WTC11 (cell line): ENCODE measurements around the gene CSK. TPM values are rescaled to one million over a fixed set of nuclear protein-coding genes. Genes with fewer than 3 reads are reported as not detected.

Experiments
- ATAC-seq: fragments of 200-7000 bp; cut with Tn5 transposase; 2 replicates; pipeline ENCODE4 v1.10.0; 2021; ENCODE audit warnings: mild to moderate bottlenecking, moderate library complexity
- CTCF ChIA-PET: fragments of 300-600 bp; sonication (Branson Sonifier 250); formaldehyde crosslinking; loops from one replicate; lab custom pipeline; 2021; ENCODE audit warnings: antibody characterized with exemption; lab: Charles Lee
- POLR2A ChIA-PET: fragments of 350-600 bp; sonication (Branson Sonifier 250); formaldehyde crosslinking; loops from one replicate; lab custom pipeline; 2021; ENCODE audit warnings: antibody characterized with exemption; lab: Charles Lee
- DNase-seq: peaks from one replicate; pipeline ENCODE4 v3.0.0; 2021; ENCODE audit warnings: low spot score
- H3K27ac Mint-ChIP-seq: 2 replicates; pipeline ENCODE4 v1.8.0; 2021; ENCODE audit warnings: mixed read lengths
- H3K27me3 Mint-ChIP-seq: 2 replicates; pipeline ENCODE4 v1.8.0; 2021; ENCODE audit warnings: low read depth, mild to moderate bottlenecking, moderate library complexity, mixed read lengths
- H3K36me3 Mint-ChIP-seq: 2 replicates; pipeline ENCODE4 v1.8.0; 2021; ENCODE audit warnings: mixed read lengths
- H3K4me1 Mint-ChIP-seq: 2 replicates; pipeline ENCODE4 v1.8.0; 2022; ENCODE audit warnings: mixed read lengths
- H3K4me3 Mint-ChIP-seq: 2 replicates; pipeline ENCODE4 v1.8.0; 2021; ENCODE audit warnings: mild to moderate bottlenecking, moderate library complexity, mixed read lengths
- H3K9me3 Mint-ChIP-seq: 2 replicates; pipeline ENCODE4 v1.8.0; 2021; ENCODE audit warnings: mixed read lengths
- CBFB ChIP-seq: sonication (generic); formaldehyde crosslinking; IDR thresholded peaks from 2 replicates; pipeline ENCODE4 v1.8.1; 2022; ENCODE audit warnings: mild to moderate bottlenecking, low read depth, missing genetic modification reagents
- ELF4 ChIP-seq: sonication (generic); formaldehyde crosslinking; IDR thresholded peaks from 2 replicates; pipeline ENCODE4 v1.8.1; 2022; ENCODE audit warnings: low read depth, mild to moderate bottlenecking, moderate library complexity, missing genetic modification reagents
- FOXP1 ChIP-seq: sonication (generic); formaldehyde crosslinking; IDR thresholded peaks from 2 replicates; pipeline ENCODE4 v1.8.0; 2022; ENCODE audit warnings: missing genetic modification reagents, mild to moderate bottlenecking, moderate library complexity, borderline replicate concordance
- GRHL2 ChIP-seq: fragments of 250-450 bp; sonication (Bioruptor Pico); IDR thresholded peaks from 2 replicates; pipeline ENCODE4 v1.8.0; 2022; ENCODE audit warnings: mild to moderate bottlenecking, moderate library complexity; ENCODE audit not compliant: insufficient replicate concordance, severe bottlenecking
- GTF2I ChIP-seq: fragments of 250-450 bp; sonication (Bioruptor Pico); conservative IDR thresholded peaks from 2 replicates; pipeline ENCODE4 v1.4.0; 2021; ENCODE audit warnings: mild to moderate bottlenecking
- HMGA2 ChIP-seq: fragments of 250-450 bp; sonication (Bioruptor Pico); IDR thresholded peaks from 2 replicates; pipeline ENCODE4 v1.4.0; 2021; ENCODE audit warnings: mild to moderate bottlenecking, moderate library complexity
- JUN ChIP-seq: sonication (generic); formaldehyde crosslinking; IDR thresholded peaks from 2 replicates; pipeline ENCODE4 v1.8.0; 2023; ENCODE audit warnings: mild to moderate bottlenecking, missing genetic modification reagents
- KAT7 ChIP-seq: sonication (generic); formaldehyde crosslinking; IDR thresholded peaks from 2 replicates; pipeline ENCODE4 v1.8.1; 2023; ENCODE audit warnings: missing genetic modification reagents, mild to moderate bottlenecking, borderline replicate concordance
- MXD4 ChIP-seq: fragments of 250-450 bp; sonication (Bioruptor Pico); IDR thresholded peaks from 2 replicates; pipeline ENCODE4 v1.8.0; 2021; ENCODE audit warnings: mild to moderate bottlenecking, moderate library complexity, borderline replicate concordance
- MYBL2 ChIP-seq: sonication (generic); formaldehyde crosslinking; IDR thresholded peaks from 2 replicates; pipeline ENCODE4 v1.8.1; 2023; ENCODE audit warnings: mild to moderate bottlenecking, moderate library complexity, missing genetic modification reagents
- NFATC4 ChIP-seq: fragments of 250-450 bp; sonication (Bioruptor Pico); IDR thresholded peaks from 2 replicates; pipeline ENCODE4 v1.9.0; 2021; ENCODE audit warnings: mild to moderate bottlenecking
- NR2C2 ChIP-seq: sonication (generic); formaldehyde crosslinking; IDR thresholded peaks from 2 replicates; pipeline ENCODE4 v1.8.0; 2022; ENCODE audit warnings: mild to moderate bottlenecking, missing genetic modification reagents
- NR3C1 ChIP-seq: sonication (generic); formaldehyde crosslinking; conservative IDR thresholded peaks from 2 replicates; pipeline ENCODE4 v1.8.1; 2023; ENCODE audit warnings: low read depth, mild to moderate bottlenecking, missing genetic modification reagents
- PRRX2 ChIP-seq: fragments of 250-450 bp; sonication (Bioruptor Pico); IDR thresholded peaks from 2 replicates; pipeline ENCODE4 v1.8.0; 2021; ENCODE audit warnings: mild to moderate bottlenecking
- RORB ChIP-seq: fragments of 250-450 bp; sonication (Bioruptor Pico); IDR thresholded peaks from 2 replicates; pipeline ENCODE4 v1.9.0; 2021; ENCODE audit warnings: mild to moderate bottlenecking
- TCF7 ChIP-seq: sonication (generic); formaldehyde crosslinking; IDR thresholded peaks from 2 replicates; pipeline ENCODE4 v1.8.0; 2022; ENCODE audit warnings: mild to moderate bottlenecking, low read depth, missing genetic modification reagents, moderate library complexity
- ZNF121 ChIP-seq: sonication (generic); formaldehyde crosslinking; IDR thresholded peaks from 2 replicates; pipeline ENCODE4 v1.8.0; 2023; ENCODE audit warnings: missing genetic modification reagents
- ZNF138 ChIP-seq: sonication (generic); formaldehyde crosslinking; conservative IDR thresholded peaks from 2 replicates; pipeline ENCODE4 v1.8.1; 2022; ENCODE audit warnings: mild to moderate bottlenecking, moderate library complexity, missing genetic modification reagents
- ZNF232 ChIP-seq: sonication (generic); formaldehyde crosslinking; IDR thresholded peaks from 2 replicates; pipeline ENCODE4 v1.8.0; 2022; ENCODE audit warnings: mild to moderate bottlenecking, missing genetic modification reagents
- ZNF263 ChIP-seq: sonication (generic); formaldehyde crosslinking; IDR thresholded peaks from 2 replicates; pipeline ENCODE4 v1.8.1; 2022; ENCODE audit warnings: low read depth, mild to moderate bottlenecking, moderate library complexity, missing genetic modification reagents
- ZNF396 ChIP-seq: fragments of 250-450 bp; sonication (Bioruptor Pico); IDR thresholded peaks from 2 replicates; pipeline ENCODE4 v1.8.0; 2021; ENCODE audit warnings: mild to moderate bottlenecking, moderate library complexity, borderline replicate concordance
- ZNF671 ChIP-seq: fragments of 250-450 bp; sonication (Bioruptor Pico); IDR thresholded peaks from 2 replicates; pipeline ENCODE4 v1.8.0; 2021; ENCODE audit warnings: mild to moderate bottlenecking
- total RNA-seq: library from RNA; stranded (reverse); gene quantifications from 3 replicates; pipeline ENCODE4 v1.2.3, GENCODE V29; 2021
- TF ChIP-seq, protein P1 (sequence below): fragments of 250-450 bp; sonication (Bioruptor Pico); IDR thresholded peaks from 2 replicates; pipeline ENCODE4 v1.9.0; 2021; ENCODE audit warnings: mild to moderate bottlenecking
- TF ChIP-seq, protein P2 (sequence below): sonication (generic); formaldehyde crosslinking; IDR thresholded peaks from 2 replicates; pipeline ENCODE4 v1.8.0; 2022; ENCODE audit warnings: mild to moderate bottlenecking, missing genetic modification reagents
- TF ChIP-seq, protein P3 (sequence below): sonication (generic); formaldehyde crosslinking; IDR thresholded peaks from 2 replicates; pipeline ENCODE4 v1.8.1; 2022; ENCODE audit warnings: low read depth, mild to moderate bottlenecking, moderate library complexity, missing genetic modification reagents, borderline replicate concordance
- TF ChIP-seq, protein P4 (sequence below): sonication (generic); formaldehyde crosslinking; IDR thresholded peaks from 2 replicates; pipeline ENCODE4 v1.8.1; 2023; ENCODE audit warnings: mild to moderate bottlenecking, missing genetic modification reagents
- TF ChIP-seq, protein P5 (sequence below): sonication (generic); formaldehyde crosslinking; IDR thresholded peaks from 2 replicates; pipeline ENCODE4 v1.8.1; 2022; ENCODE audit warnings: mild to moderate bottlenecking, moderate library complexity, missing genetic modification reagents
- TF ChIP-seq, protein P6 (sequence below): sonication (generic); formaldehyde crosslinking; IDR thresholded peaks from 2 replicates; pipeline ENCODE4 v1.8.1; 2023; ENCODE audit warnings: mild to moderate bottlenecking, missing genetic modification reagents, moderate library complexity

Gene CSK
- total RNA-seq, 1 experiment from 2014 or later = 55.1 TPM

DNA sequence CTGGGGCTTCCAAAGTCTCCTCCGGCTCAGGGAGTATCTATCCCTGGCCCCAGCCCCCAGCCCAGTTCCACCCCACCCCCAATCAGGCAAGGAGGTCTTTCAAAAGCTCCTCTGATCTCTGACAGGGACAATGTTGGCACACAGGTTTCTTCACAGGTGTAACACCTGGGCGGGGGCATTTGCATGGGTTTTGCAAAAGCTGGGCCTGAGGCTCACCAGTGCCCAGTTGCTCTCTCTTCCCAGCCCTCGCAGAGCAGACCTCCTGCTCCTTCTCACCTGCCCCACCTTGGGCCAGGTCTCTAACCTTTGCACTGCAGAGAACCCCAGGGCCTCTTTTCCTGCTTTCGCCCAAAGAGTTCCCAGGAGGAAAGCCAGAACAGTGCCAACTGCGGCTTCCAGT lies 8.6 kb upstream of the CSK start (continued):
- TF ChIP-seq, protein P1, sequence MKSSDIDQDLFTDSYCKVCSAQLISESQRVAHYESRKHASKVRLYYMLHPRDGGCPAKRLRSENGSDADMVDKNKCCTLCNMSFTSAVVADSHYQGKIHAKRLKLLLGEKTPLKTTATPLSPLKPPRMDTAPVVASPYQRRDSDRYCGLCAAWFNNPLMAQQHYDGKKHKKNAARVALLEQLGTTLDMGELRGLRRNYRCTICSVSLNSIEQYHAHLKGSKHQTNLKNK = no peak
- TF ChIP-seq GRHL2 (CRISPR knock-in tag) = no peak

DNA sequence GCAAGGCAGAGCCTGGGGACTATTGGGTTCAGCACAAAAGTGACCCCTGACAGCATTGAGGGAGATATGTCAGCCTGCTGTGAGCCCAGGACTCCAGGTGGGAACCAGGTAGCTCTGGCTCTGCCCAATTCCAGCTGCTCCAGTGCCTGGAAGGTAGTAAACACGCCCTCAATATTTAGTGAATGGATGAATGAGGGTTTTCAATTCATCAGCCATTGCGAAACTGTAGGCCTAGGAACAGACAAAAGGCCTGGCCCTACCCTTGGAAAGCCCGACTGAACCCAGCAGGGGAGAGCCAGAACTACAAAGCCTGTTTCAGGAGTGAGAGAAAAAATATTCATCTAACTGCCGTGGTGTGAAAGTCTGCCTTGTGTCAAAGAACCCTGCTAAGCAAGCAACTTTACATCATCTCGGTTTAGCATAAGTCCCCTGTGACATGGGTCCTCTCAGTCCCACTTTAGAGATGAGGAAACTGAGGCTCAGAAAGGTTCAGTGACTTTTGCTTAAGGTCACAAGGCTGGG lies 8.1 kb upstream of the CSK start:
- POLR2A ChIA-PET = interaction anchor here (1.3 kb wide), 1 partner anchor 9 kb away, joined by 5 read pairs; no protein-coding TSS in a partner anchor
- ATAC-seq (no peak), DNase-seq (no peak)
- H3K27ac Mint-ChIP-seq = no peak overlapping the region; the same call in 1 of the 2 replicates
- H3K36me3 Mint-ChIP-seq = no peaks in the 10 kb centered on the region
- no peaks in the 10 kb centered on the region for H3K9me3 Mint-ChIP-seq
- CTCF ChIA-PET = interaction anchor here (0.7 to 12.6 kb wide), 7 partner anchors 10 to 152 kb away, joined by 3 to 409 read pairs (median 101); partner anchors contain the start of gene CSK
- H3K4me3 Mint-ChIP-seq = no peak overlapping the region
- peaks cover 18% of the 10 kb centered on the region for H3K27me3 Mint-ChIP-seq
- peaks cover 42% of the 10 kb centered on the region for H3K4me1 Mint-ChIP-seq
- TF ChIP-seq, protein P2, sequence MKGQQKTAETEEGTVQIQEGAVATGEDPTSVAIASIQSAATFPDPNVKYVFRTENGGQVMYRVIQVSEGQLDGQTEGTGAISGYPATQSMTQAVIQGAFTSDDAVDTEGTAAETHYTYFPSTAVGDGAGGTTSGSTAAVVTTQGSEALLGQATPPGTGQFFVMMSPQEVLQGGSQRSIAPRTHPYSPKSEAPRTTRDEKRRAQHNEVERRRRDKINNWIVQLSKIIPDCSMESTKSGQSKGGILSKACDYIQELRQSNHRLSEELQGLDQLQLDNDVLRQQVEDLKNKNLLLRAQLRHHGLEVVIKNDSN (CRISPR knock-in tag) = no peak
- no peak for TF ChIP-seq MYBL2 (CRISPR knock-in tag)
- no peak for TF ChIP-seq ZNF121 (CRISPR knock-in tag)
- no peak for TF ChIP-seq RORB
- no peak for TF ChIP-seq MXD4 (CRISPR knock-in tag)
- no peak for TF ChIP-seq ELF4 (CRISPR knock-in tag)
- no peak for TF ChIP-seq TCF7
- no peak for TF ChIP-seq ZNF232 (CRISPR knock-in tag)
- no peak for TF ChIP-seq NFATC4 (CRISPR knock-in tag)
- TF ChIP-seq PRRX2 = no peak
- TF ChIP-seq KAT7 = no peak
- TF ChIP-seq, protein P3, sequence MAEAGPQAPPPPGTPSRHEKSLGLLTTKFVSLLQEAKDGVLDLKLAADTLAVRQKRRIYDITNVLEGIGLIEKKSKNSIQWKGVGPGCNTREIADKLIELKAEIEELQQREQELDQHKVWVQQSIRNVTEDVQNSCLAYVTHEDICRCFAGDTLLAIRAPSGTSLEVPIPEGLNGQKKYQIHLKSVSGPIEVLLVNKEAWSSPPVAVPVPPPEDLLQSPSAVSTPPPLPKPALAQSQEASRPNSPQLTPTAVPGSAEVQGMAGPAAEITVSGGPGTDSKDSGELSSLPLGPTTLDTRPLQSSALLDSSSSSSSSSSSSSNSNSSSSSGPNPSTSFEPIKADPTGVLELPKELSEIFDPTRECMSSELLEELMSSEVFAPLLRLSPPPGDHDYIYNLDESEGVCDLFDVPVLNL = no peak
- TF ChIP-seq ZNF263 (CRISPR knock-in tag) = no peak
- TF ChIP-seq CBFB (CRISPR knock-in tag) = no peak
- TF ChIP-seq, protein P4, sequence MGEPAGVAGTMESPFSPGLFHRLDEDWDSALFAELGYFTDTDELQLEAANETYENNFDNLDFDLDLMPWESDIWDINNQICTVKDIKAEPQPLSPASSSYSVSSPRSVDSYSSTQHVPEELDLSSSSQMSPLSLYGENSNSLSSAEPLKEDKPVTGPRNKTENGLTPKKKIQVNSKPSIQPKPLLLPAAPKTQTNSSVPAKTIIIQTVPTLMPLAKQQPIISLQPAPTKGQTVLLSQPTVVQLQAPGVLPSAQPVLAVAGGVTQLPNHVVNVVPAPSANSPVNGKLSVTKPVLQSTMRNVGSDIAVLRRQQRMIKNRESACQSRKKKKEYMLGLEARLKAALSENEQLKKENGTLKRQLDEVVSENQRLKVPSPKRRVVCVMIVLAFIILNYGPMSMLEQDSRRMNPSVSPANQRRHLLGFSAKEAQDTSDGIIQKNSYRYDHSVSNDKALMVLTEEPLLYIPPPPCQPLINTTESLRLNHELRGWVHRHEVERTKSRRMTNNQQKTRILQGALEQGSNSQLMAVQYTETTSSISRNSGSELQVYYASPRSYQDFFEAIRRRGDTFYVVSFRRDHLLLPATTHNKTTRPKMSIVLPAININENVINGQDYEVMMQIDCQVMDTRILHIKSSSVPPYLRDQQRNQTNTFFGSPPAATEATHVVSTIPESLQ (CRISPR knock-in tag) = no peak

DNA sequence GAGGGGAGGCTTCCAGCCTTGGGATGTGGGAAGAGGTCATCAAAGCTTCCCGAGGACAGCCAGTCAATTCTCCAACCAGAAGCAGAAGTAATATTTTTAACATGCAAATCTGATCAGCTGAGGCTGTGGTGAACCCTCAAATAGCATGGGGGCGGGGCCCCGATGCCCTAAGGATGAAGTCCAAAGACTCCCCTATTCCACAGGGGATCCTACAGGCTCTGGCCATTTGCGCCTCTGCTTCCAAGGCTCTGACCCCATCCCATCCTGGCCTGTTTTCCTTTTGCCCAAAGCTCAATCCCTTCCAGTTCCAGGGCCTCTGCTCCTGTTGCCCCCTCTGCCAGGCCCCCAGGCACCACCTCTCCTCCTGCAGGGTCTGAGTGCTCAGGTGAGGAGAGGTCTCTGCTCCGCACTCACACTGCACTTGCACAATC lies 6.7 kb upstream of the CSK start:
- DNase-seq (no peak), ATAC-seq (no peak)
- H3K36me3 Mint-ChIP-seq = no peaks in the 10 kb centered on the region
- no peaks in the 10 kb centered on the region for H3K9me3 Mint-ChIP-seq
- ChIA-PET POLR2A (no interaction called here), CTCF (interaction anchor here (1.2 to 12.6 kb wide), 2 partner anchors 9 to 25 kb away, joined by 3 to 360 read pairs; partner anchors contain the start of gene CSK)
- no peak for TF ChIP-seq TCF7
- no peak overlapping the region for H3K27ac Mint-ChIP-seq
- no peak overlapping the region for H3K4me3 Mint-ChIP-seq
- H3K27me3 Mint-ChIP-seq = peaks cover 29% of the 10 kb centered on the region
- H3K4me1 Mint-ChIP-seq = peaks cover 43% of the 10 kb centered on the region

DNA sequence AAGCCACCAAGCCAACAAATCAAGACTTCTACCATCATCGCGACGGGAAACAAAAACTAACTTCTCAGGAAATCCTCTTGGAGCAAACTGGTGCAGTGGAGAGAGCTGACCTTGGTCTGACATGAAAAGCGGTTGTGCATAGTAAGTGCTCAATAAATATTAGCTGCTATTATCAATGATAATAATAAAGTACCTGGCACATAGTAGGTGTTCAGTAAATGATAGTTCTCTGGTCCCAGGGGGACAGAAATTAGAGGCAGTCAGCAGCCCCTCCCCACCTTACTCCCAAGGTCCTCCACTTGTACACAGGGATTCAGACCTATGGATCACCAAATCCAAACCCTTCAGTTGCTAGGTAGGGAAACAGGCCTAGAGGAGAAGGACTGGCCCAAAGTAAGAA lies 6.0 kb upstream of the CSK start:
- Mint-ChIP-seq H3K9me3 (no peaks in the 10 kb centered on the region), H3K27me3 (peaks cover 37% of the 10 kb centered on the region), H3K4me1 (peaks cover 47% of the 10 kb centered on the region), H3K4me3 (no peak overlapping the region), H3K27ac (no peak overlapping the region), H3K36me3 (no peaks in the 10 kb centered on the region)
- no peak for DNase-seq
- ChIA-PET CTCF (interaction anchor here (1.2 to 12.6 kb wide), 2 partner anchors 8 to 24 kb away, joined by 3 to 360 read pairs; partner anchors contain the start of gene CSK), POLR2A (no interaction called here)
- no peak for ATAC-seq
- TF ChIP-seq FOXP1 (CRISPR knock-in tag) (no peak), ZNF138 (CRISPR knock-in tag) (no peak), HMGA2 (CRISPR knock-in tag) (no peak), JUN (CRISPR knock-in tag) (no peak), RORB (no peak), NR2C2 (no peak), GTF2I (CRISPR knock-in tag) (no peak), NR3C1 (no peak), ZNF396 (CRISPR knock-in tag) (no peak), ZNF671 (CRISPR knock-in tag) (no peak), ZNF232 (CRISPR knock-in tag) (no peak)
- TF ChIP-seq, protein P5, sequence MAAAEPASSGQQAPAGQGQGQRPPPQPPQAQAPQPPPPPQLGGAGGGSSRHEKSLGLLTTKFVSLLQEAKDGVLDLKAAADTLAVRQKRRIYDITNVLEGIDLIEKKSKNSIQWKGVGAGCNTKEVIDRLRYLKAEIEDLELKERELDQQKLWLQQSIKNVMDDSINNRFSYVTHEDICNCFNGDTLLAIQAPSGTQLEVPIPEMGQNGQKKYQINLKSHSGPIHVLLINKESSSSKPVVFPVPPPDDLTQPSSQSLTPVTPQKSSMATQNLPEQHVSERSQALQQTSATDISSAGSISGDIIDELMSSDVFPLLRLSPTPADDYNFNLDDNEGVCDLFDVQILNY (CRISPR knock-in tag) = no peak
- TF ChIP-seq, protein P6, sequence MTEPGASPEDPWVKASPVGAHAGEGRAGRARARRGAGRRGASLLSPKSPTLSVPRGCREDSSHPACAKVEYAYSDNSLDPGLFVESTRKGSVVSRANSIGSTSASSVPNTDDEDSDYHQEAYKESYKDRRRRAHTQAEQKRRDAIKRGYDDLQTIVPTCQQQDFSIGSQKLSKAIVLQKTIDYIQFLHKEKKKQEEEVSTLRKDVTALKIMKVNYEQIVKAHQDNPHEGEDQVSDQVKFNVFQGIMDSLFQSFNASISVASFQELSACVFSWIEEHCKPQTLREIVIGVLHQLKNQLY (CRISPR knock-in tag) = no peak
